ENCODE data around the gene ADAMTS5. TPM values are rescaled to one million over a fixed set of nuclear protein-coding genes. Genes with fewer than 3 reads are reported as not detected.

Gene ADAMTS5
- total RNA-seq, 4 donors from 2014 or later = 1.8 to 15.0 (median 5.0) TPM

- TF ChIP-seq POLR2AphosphoS5 (IDR thresholded peaks at IDR 0.05) = no peak
- no peak for TF ChIP-seq EP300 (IDR thresholded peaks at IDR 0.05)
- TF ChIP-seq, protein P1, sequence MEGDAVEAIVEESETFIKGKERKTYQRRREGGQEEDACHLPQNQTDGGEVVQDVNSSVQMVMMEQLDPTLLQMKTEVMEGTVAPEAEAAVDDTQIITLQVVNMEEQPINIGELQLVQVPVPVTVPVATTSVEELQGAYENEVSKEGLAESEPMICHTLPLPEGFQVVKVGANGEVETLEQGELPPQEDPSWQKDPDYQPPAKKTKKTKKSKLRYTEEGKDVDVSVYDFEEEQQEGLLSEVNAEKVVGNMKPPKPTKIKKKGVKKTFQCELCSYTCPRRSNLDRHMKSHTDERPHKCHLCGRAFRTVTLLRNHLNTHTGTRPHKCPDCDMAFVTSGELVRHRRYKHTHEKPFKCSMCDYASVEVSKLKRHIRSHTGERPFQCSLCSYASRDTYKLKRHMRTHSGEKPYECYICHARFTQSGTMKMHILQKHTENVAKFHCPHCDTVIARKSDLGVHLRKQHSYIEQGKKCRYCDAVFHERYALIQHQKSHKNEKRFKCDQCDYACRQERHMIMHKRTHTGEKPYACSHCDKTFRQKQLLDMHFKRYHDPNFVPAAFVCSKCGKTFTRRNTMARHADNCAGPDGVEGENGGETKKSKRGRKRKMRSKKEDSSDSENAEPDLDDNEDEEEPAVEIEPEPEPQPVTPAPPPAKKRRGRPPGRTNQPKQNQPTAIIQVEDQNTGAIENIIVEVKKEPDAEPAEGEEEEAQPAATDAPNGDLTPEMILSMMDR (IDR thresholded peaks at IDR 0.05) = no peak
- no peak for TF ChIP-seq POLR2A (IDR thresholded peaks at IDR 0.05)
- H3K27ac ChIP-seq = no peak overlapping the region
Observed at GRCh38 chr21:26883768-26884167, 83.1 kb downstream of the ADAMTS5 start.

GRCh38 chr21:26881504-26882228 lies 85.2 kb downstream of the ADAMTS5 start:
- DNase-seq (ENCODE audit: low spot score in 2 of 2) = no peak
- TF ChIP-seq POLR2AphosphoS5 (IDR thresholded peaks at IDR 0.05) (no peak), EP300 (IDR thresholded peaks at IDR 0.05) (no peak), POLR2A (IDR thresholded peaks at IDR 0.05) (no peak)
- TF ChIP-seq, protein P1 (IDR thresholded peaks at IDR 0.05) = no peak
- peaks cover 3% of the 10 kb centered on the region for H3K4me1 ChIP-seq
- H3K9me3 ChIP-seq = no peaks in the 10 kb centered on the region
- no peaks in the 10 kb centered on the region for H3K36me3 ChIP-seq
- no peak overlapping the region for H3K27ac ChIP-seq
- H3K4me3 ChIP-seq = no peak overlapping the region
- no peaks in the 10 kb centered on the region for H3K27me3 ChIP-seq
- WGBS = 54% methylated on average over 4 of the region's 4 CpGs

More at GRCh38 chr21:26883768-26884167, 83.1 kb downstream of the ADAMTS5 start:
- 59% methylated on average over 2 of the region's 2 CpGs for WGBS
- no peaks in the 10 kb centered on the region for H3K9me3 ChIP-seq
- peaks cover 7% of the 10 kb centered on the region for H3K4me1 ChIP-seq
- no peaks in the 10 kb centered on the region for H3K27me3 ChIP-seq
- DNase-seq (ENCODE audit: low spot score in 2 of 2) = no peak
- no peaks in the 10 kb centered on the region for H3K36me3 ChIP-seq
- H3K4me3 ChIP-seq = no peak overlapping the region

GRCh38 chr21:26877018-26877417 lies 89.9 kb downstream of the ADAMTS5 start:
- TF ChIP-seq POLR2A (IDR thresholded peaks at IDR 0.05) = no peak
- TF ChIP-seq, protein P1 (IDR thresholded peaks at IDR 0.05) = no peak
- TF ChIP-seq POLR2AphosphoS5 (IDR thresholded peaks at IDR 0.05) = no peak
- H3K27ac ChIP-seq = no peak overlapping the region
- H3K27me3 ChIP-seq = no peaks in the 10 kb centered on the region
- H3K4me3 ChIP-seq = no peak overlapping the region
- no peaks in the 10 kb centered on the region for H3K9me3 ChIP-seq
- no peaks in the 10 kb centered on the region for H3K4me1 ChIP-seq
- DNase-seq (ENCODE audit: low spot score in 2 of 2) = no peak
- 51% methylated on average over 6 of the region's 6 CpGs for WGBS
- no peaks in the 10 kb centered on the region for H3K36me3 ChIP-seq

GRCh38 chr21:26874347-26874746 lies 92.5 kb downstream of the ADAMTS5 start:
- Histone ChIP-seq H3K9me3 (no peaks in the 10 kb centered on the region), H3K27me3 (no peaks in the 10 kb centered on the region), H3K4me3 (no peak overlapping the region), H3K4me1 (no peaks in the 10 kb centered on the region), H3K27ac (no peak overlapping the region), H3K36me3 (no peaks in the 10 kb centered on the region)
- TF ChIP-seq POLR2AphosphoS5 (IDR thresholded peaks at IDR 0.05) (no peak), EP300 (IDR thresholded peaks at IDR 0.05) (no peak), POLR2A (IDR thresholded peaks at IDR 0.05) (no peak)
- TF ChIP-seq, protein P1 (IDR thresholded peaks at IDR 0.05) = no peak
- 97% methylated on average over 1 of the region's 1 CpG for WGBS
- no peak for DNase-seq (ENCODE audit: low spot score in 2 of 2)

Other genes starting within 250 kb of the ADAMTS5 start
- gene ADAMTS1, start 121.7 kb downstream of the ADAMTS5 start, total RNA-seq = 10 to 100 TPM; 21.2 to 29.2 (median 22.5) TPM